Activated T-cell treated with anti-CD3 and anti-CD28 coated beads, Interleukin-2, amount 50 U/mL, for 24 hours (primary cell): ENCODE results near the gene TENM3.

ENCODE experiments used
- DNase-seq: peaks from one replicate; pipeline ENCODE4 v3.0.0-alpha.2; 2020
- H3K27ac Mint-ChIP-seq: 2 replicates; pipeline ENCODE4 v1.8.0; 2020; ENCODE audit warnings: mild to moderate bottlenecking, mixed read lengths
- H3K27me3 Mint-ChIP-seq: 2 replicates; pipeline ENCODE4 v1.8.0; 2020; ENCODE audit warnings: mixed read lengths
- H3K36me3 Mint-ChIP-seq: 2 replicates; pipeline ENCODE4 v1.8.0; 2020; ENCODE audit warnings: low read depth, mixed read lengths
- H3K4me1 Mint-ChIP-seq: 2 replicates; pipeline ENCODE4 v1.8.0; 2020; ENCODE audit warnings: low read depth, mixed read lengths
- H3K4me3 Mint-ChIP-seq: 2 replicates; pipeline ENCODE4 v1.8.0; 2020; ENCODE audit warnings: mild to moderate bottlenecking, moderate library complexity, mixed read lengths
- H3K9me3 Mint-ChIP-seq: 2 replicates; pipeline ENCODE4 v1.8.0; 2020; ENCODE audit warnings: mixed read lengths

TENM3 gene

GRCh38 chr4:182604161-182604622 lies 361.0 kb downstream of the TENM3 start:
- no peak overlapping the region for H3K27ac Mint-ChIP-seq
- H3K4me3 Mint-ChIP-seq = no peak overlapping the region
- no peak for DNase-seq
- H3K9me3 Mint-ChIP-seq = no peaks in the 10 kb centered on the region
- H3K4me1 Mint-ChIP-seq = no peaks in the 10 kb centered on the region
- peaks cover 2% of the 10 kb centered on the region for H3K27me3 Mint-ChIP-seq
- no peaks in the 10 kb centered on the region for H3K36me3 Mint-ChIP-seq

GRCh38 chr4:182604953-182605352 lies 361.8 kb downstream of the TENM3 start:
- Mint-ChIP-seq H3K36me3 (no peaks in the 10 kb centered on the region), H3K27me3 (peaks cover 2% of the 10 kb centered on the region), H3K4me1 (no peaks in the 10 kb centered on the region), H3K27ac (no peak overlapping the region), H3K9me3 (no peaks in the 10 kb centered on the region), H3K4me3 (no peak overlapping the region)
- no peak for DNase-seq

- H3K27ac Mint-ChIP-seq = no peak overlapping the region
- H3K4me1 Mint-ChIP-seq = no peaks in the 10 kb centered on the region
- H3K27me3 Mint-ChIP-seq = no peaks in the 10 kb centered on the region
- H3K36me3 Mint-ChIP-seq = no peaks in the 10 kb centered on the region
- no peaks in the 10 kb centered on the region for H3K9me3 Mint-ChIP-seq
- DNase-seq = no peak
- H3K4me3 Mint-ChIP-seq = no peak overlapping the region
Observed at GRCh38 chr4:182608525-182608924, 365.3 kb downstream of the TENM3 start.

GRCh38 chr4:182616476-182616875 lies 373.3 kb downstream of the TENM3 start:
- peaks cover 6% of the 10 kb centered on the region for H3K27me3 Mint-ChIP-seq
- H3K4me1 Mint-ChIP-seq = no peaks in the 10 kb centered on the region
- H3K9me3 Mint-ChIP-seq = no peaks in the 10 kb centered on the region
- H3K4me3 Mint-ChIP-seq = no peak overlapping the region
- no peak overlapping the region for H3K27ac Mint-ChIP-seq
- DNase-seq = no peak
- no peaks in the 10 kb centered on the region for H3K36me3 Mint-ChIP-seq

GRCh38 chr4:182619660-182620059 lies 376.5 kb downstream of the TENM3 start:
- no peak for DNase-seq
- H3K9me3 Mint-ChIP-seq = no peaks in the 10 kb centered on the region
- no peaks in the 10 kb centered on the region for H3K4me1 Mint-ChIP-seq
- H3K27me3 Mint-ChIP-seq = peaks cover 4% of the 10 kb centered on the region
- no peak overlapping the region for H3K27ac Mint-ChIP-seq
- no peak overlapping the region for H3K4me3 Mint-ChIP-seq
- H3K36me3 Mint-ChIP-seq = no peaks in the 10 kb centered on the region

GRCh38 chr4:182620111-182620980 lies 377.1 kb downstream of the TENM3 start:
- Mint-ChIP-seq H3K4me3 (no peak overlapping the region), H3K27me3 (peaks cover 3% of the 10 kb centered on the region), H3K4me1 (no peaks in the 10 kb centered on the region), H3K27ac (no peak overlapping the region), H3K36me3 (no peaks in the 10 kb centered on the region), H3K9me3 (no peaks in the 10 kb centered on the region)
- no peak for DNase-seq

- peaks cover 2% of the 10 kb centered on the region for H3K27me3 Mint-ChIP-seq
- no peaks in the 10 kb centered on the region for H3K4me1 Mint-ChIP-seq
- H3K4me3 Mint-ChIP-seq = no peak overlapping the region
- no peak for DNase-seq
- no peaks in the 10 kb centered on the region for H3K36me3 Mint-ChIP-seq
- no peak overlapping the region for H3K27ac Mint-ChIP-seq
- H3K9me3 Mint-ChIP-seq = no peaks in the 10 kb centered on the region
Observed at GRCh38 chr4:182624281-182624680, 381.1 kb downstream of the TENM3 start.

GRCh38 chr4:182625193-182625592 lies 382.0 kb downstream of the TENM3 start:
- no peak overlapping the region for H3K27ac Mint-ChIP-seq
- H3K4me1 Mint-ChIP-seq = no peaks in the 10 kb centered on the region
- no peaks in the 10 kb centered on the region for H3K36me3 Mint-ChIP-seq
- no peak for DNase-seq
- H3K4me3 Mint-ChIP-seq = no peak overlapping the region
- H3K9me3 Mint-ChIP-seq = no peaks in the 10 kb centered on the region
- peaks cover 2% of the 10 kb centered on the region for H3K27me3 Mint-ChIP-seq

GRCh38 chr4:182627996-182628395 lies 384.8 kb downstream of the TENM3 start:
- H3K4me1 Mint-ChIP-seq = no peaks in the 10 kb centered on the region
- peaks cover 3% of the 10 kb centered on the region for H3K27me3 Mint-ChIP-seq
- H3K9me3 Mint-ChIP-seq = no peaks in the 10 kb centered on the region
- DNase-seq = no peak
- H3K36me3 Mint-ChIP-seq = no peaks in the 10 kb centered on the region
- H3K4me3 Mint-ChIP-seq = no peak overlapping the region
- no peak overlapping the region for H3K27ac Mint-ChIP-seq

- no peak for DNase-seq
- H3K4me1 Mint-ChIP-seq = no peaks in the 10 kb centered on the region
- H3K36me3 Mint-ChIP-seq = no peaks in the 10 kb centered on the region
- H3K4me3 Mint-ChIP-seq = no peak overlapping the region
- peaks cover 9% of the 10 kb centered on the region for H3K27me3 Mint-ChIP-seq
- H3K9me3 Mint-ChIP-seq = no peaks in the 10 kb centered on the region
- H3K27ac Mint-ChIP-seq = no peak overlapping the region
Observed at GRCh38 chr4:182628544-182628943, 385.3 kb downstream of the TENM3 start.

GRCh38 chr4:182629096-182629495 lies 385.9 kb downstream of the TENM3 start:
- Mint-ChIP-seq H3K4me1 (no peaks in the 10 kb centered on the region), H3K9me3 (no peaks in the 10 kb centered on the region), H3K36me3 (no peaks in the 10 kb centered on the region), H3K4me3 (no peak overlapping the region), H3K27ac (no peak overlapping the region), H3K27me3 (peaks cover 14% of the 10 kb centered on the region)
- DNase-seq = no peak

GRCh38 chr4:182640491-182640890 lies 397.3 kb downstream of the TENM3 start:
- DNase-seq = no peak

GRCh38 chr4:182640932-182641331 lies 397.7 kb downstream of the TENM3 start:
- DNase-seq = no peak
- Mint-ChIP-seq H3K36me3 (no peaks in the 10 kb centered on the region), H3K27me3 (peaks cover 6% of the 10 kb centered on the region), H3K4me1 (no peaks in the 10 kb centered on the region), H3K27ac (no peak overlapping the region), H3K4me3 (no peak overlapping the region), H3K9me3 (peaks cover 3% of the 10 kb centered on the region)

More at GRCh38 chr4:182640491-182640890, 397.3 kb downstream of the TENM3 start:
- Mint-ChIP-seq H3K4me3 (no peak overlapping the region), H3K4me1 (no peaks in the 10 kb centered on the region), H3K36me3 (no peaks in the 10 kb centered on the region), H3K27me3 (peaks cover 6% of the 10 kb centered on the region), H3K9me3 (no peaks in the 10 kb centered on the region), H3K27ac (no peak overlapping the region)

GRCh38 chr4:182642831-182643230 lies 399.6 kb downstream of the TENM3 start:
- H3K27me3 Mint-ChIP-seq = peaks cover 6% of the 10 kb centered on the region
- no peaks in the 10 kb centered on the region for H3K4me1 Mint-ChIP-seq
- DNase-seq = no peak
- no peaks in the 10 kb centered on the region for H3K36me3 Mint-ChIP-seq
- peaks cover 6% of the 10 kb centered on the region for H3K9me3 Mint-ChIP-seq
- H3K4me3 Mint-ChIP-seq = no peak overlapping the region
- no peak overlapping the region for H3K27ac Mint-ChIP-seq

GRCh38 chr4:182643801-182644682 lies 400.8 kb downstream of the TENM3 start:
- H3K27ac Mint-ChIP-seq = no peak overlapping the region
- no peaks in the 10 kb centered on the region for H3K4me1 Mint-ChIP-seq
- no peak overlapping the region for H3K4me3 Mint-ChIP-seq
- peaks cover 6% of the 10 kb centered on the region for H3K9me3 Mint-ChIP-seq
- no peaks in the 10 kb centered on the region for H3K36me3 Mint-ChIP-seq
- no peak for DNase-seq
- H3K27me3 Mint-ChIP-seq = peaks cover 6% of the 10 kb centered on the region
